H1 (cell line): ENCODE data around the gene CMSS1. TPM values are rescaled to one million over a fixed set of nuclear protein-coding genes. Genes with fewer than 3 reads are reported as not detected.

Experiments
- CTCF ChIA-PET: fragments of 300-600 bp; sonication (Branson Sonifier 250); formaldehyde crosslinking; loops from one replicate; lab custom pipeline; 2021; ENCODE audit not compliant: partially characterized antibody; lab: Charles Lee
- POLR2A ChIA-PET: fragments of 300-600 bp; sonication (Branson Sonifier 250); formaldehyde crosslinking; loops from one replicate; lab custom pipeline; 2021; ENCODE audit warnings: inconsistent platforms; ENCODE audit not compliant: partially characterized antibody; lab: Charles Lee
- DNase-seq, 2 experiments: peaks; one replicate each; pipeline versions ENCODE4 v3.0.0 to v3.0.0-alpha.2; 2010 to 2022; ENCODE audit warnings: low spot score in 2 of 2, low read depth in 1 of 2, mixed read lengths in 1 of 2
- FAIRE-seq: peaks from 2 replicates; lab custom pipeline; 2011; peaks lifted over from hg19 to GRCh38; lab: Jason Lieb, UNC
- H2AFZ ChIP-seq: 2 replicates; pipeline ENCODE4 v1.8.1; 2012; ENCODE audit warnings: low read length, inconsistent platforms
- H2AK5ac ChIP-seq: 2 replicates; pipeline ENCODE4 v1.6.1; 2013; ENCODE audit warnings: low read depth, low read length
- H2BK120ac ChIP-seq: replicated peaks from 2 replicates; pipeline ENCODE3; 2013; ENCODE audit warnings: low read depth, low read length, inconsistent platforms
- H2BK12ac ChIP-seq: 2 replicates; pipeline ENCODE4 v1.6.1; 2013; ENCODE audit warnings: low read depth, low read length
- H2BK15ac ChIP-seq: 2 replicates; pipeline ENCODE4 v1.6.1; 2013; ENCODE audit warnings: low read length
- H2BK20ac ChIP-seq: 2 replicates; pipeline ENCODE4 v1.6.1; 2013; ENCODE audit warnings: low read length
- H2BK5ac ChIP-seq: 2 replicates; pipeline ENCODE4 v1.6.1; 2013; ENCODE audit warnings: low read depth, low read length
- H3K14ac ChIP-seq: 2 replicates; pipeline ENCODE4 v1.6.1; 2013; ENCODE audit warnings: inconsistent platforms; ENCODE audit not compliant: insufficient read length
- H3K18ac ChIP-seq: 2 replicates; pipeline ENCODE4 v1.6.1; 2013; ENCODE audit warnings: low read length; ENCODE audit errors: extremely low read depth
- H3K23ac ChIP-seq: 2 replicates; pipeline ENCODE4 v1.6.1; 2013; ENCODE audit warnings: inconsistent platforms; ENCODE audit not compliant: insufficient read length
- H3K23me2 ChIP-seq: 2 replicates; pipeline ENCODE4 v1.6.1; 2013; ENCODE audit warnings: low read depth, low read length
- H3K27ac ChIP-seq: 2 replicates; pipeline ENCODE4 v1.6.1; 2011; ENCODE audit warnings: low read depth, low read length, inconsistent platforms
- H3K27me3 ChIP-seq, 4 experiments: replicated peaks in 1 of 4; 1 replicate in 1 of 4; 2 replicates in 3 of 4; pipeline versions ENCODE4 v1.6.1 to v1.8.1; 2011 to 2013; ENCODE audit warnings: low read length in 3 of 4, mild to moderate bottlenecking in 3 of 4, inconsistent platforms in 2 of 4, mixed read lengths in 2 of 4, moderate library complexity in 1 of 4; ENCODE audit not compliant: control insufficient read depth in 3 of 4, insufficient read depth in 3 of 4; ENCODE audit errors: extremely low read depth in 1 of 4
- H3K36me3 ChIP-seq, 4 experiments: 2 replicates each; pipeline versions ENCODE4 v1.6.1 to v1.8.1; 2011 to 2013; ENCODE audit warnings: mild to moderate bottlenecking in 4 of 4, low read length in 3 of 4, moderate library complexity in 2 of 4, control low read depth in 1 of 4, inconsistent platforms in 1 of 4; ENCODE audit not compliant: insufficient read depth in 4 of 4, control insufficient read depth in 2 of 4
- H3K4ac ChIP-seq: replicated peaks from 2 replicates; pipeline ENCODE3; 2013; ENCODE audit warnings: low read length, low read depth, mixed read lengths, inconsistent platforms; ENCODE audit not compliant: insufficient read length
- H3K4me1 ChIP-seq, 4 experiments: replicated peaks in 1 of 4; 1 replicate in 1 of 4; 2 replicates in 3 of 4; pipeline versions ENCODE4 v1.6.1 to v1.8.1; 2011 to 2013; ENCODE audit warnings: low read length in 3 of 4, inconsistent platforms in 2 of 4, mixed read lengths in 1 of 4; ENCODE audit not compliant: insufficient read depth in 4 of 4, control insufficient read depth in 3 of 4
- H3K4me2 ChIP-seq, 2 experiments: 2 replicates each; pipeline versions ENCODE4 v1.6.1 to v1.8.1; 2011 to 2013; ENCODE audit warnings: low read depth in 2 of 2, low read length in 2 of 2, control low read depth in 1 of 2, inconsistent platforms in 1 of 2, mild to moderate bottlenecking in 1 of 2; ENCODE audit not compliant: insufficient read depth in 1 of 2
- H3K4me3 ChIP-seq, 4 experiments: fragments of 200-600, 300-600 bp in 1 of 4; sonication (generic), shearing (Covaris generic), sonication (Bioruptor Twin) in 1 of 4; 2 replicates each; pipeline versions ENCODE4 v1.5.1 to v1.8.1; 2011 to 2016; ENCODE audit warnings: low read length in 4 of 4, low read depth in 3 of 4, control low read depth in 2 of 4, inconsistent platforms in 2 of 4, mild to moderate bottlenecking in 2 of 4, mixed read lengths in 1 of 4, moderate library complexity in 1 of 4; ENCODE audit not compliant: insufficient read depth in 2 of 4; ENCODE audit errors: extremely low read depth in 1 of 4
- H3K56ac ChIP-seq: replicated peaks from 2 replicates; pipeline ENCODE3; 2013; ENCODE audit warnings: low read depth, mild to moderate bottlenecking, mixed read lengths, low read length, inconsistent platforms; ENCODE audit not compliant: insufficient read length
- H3K79me1 ChIP-seq: 2 replicates; pipeline ENCODE4 v1.6.1; 2013; ENCODE audit warnings: low read depth, low read length, control low read depth
- H3K79me2 ChIP-seq, 2 experiments: 2 replicates each; pipeline versions ENCODE4 v1.6.1 to v1.8.1; 2012 to 2013; ENCODE audit warnings: low read length in 2 of 2, mild to moderate bottlenecking in 2 of 2, inconsistent platforms in 1 of 2; ENCODE audit not compliant: insufficient read depth in 2 of 2, control insufficient read depth in 1 of 2
- H3K9ac ChIP-seq, 4 experiments: replicated peaks in 1 of 4; 1 replicate in 1 of 4; 2 replicates in 3 of 4; pipeline versions ENCODE4 v1.6.1 to v1.8.1; 2011 to 2013; ENCODE audit warnings: low read depth in 3 of 4, low read length in 3 of 4, control low read depth in 2 of 4, mild to moderate bottlenecking in 2 of 4, moderate library complexity in 2 of 4, inconsistent platforms in 1 of 4; ENCODE audit errors: extremely low read depth in 1 of 4
- H3K9me3 ChIP-seq, 2 experiments: 2 replicates each; pipeline versions ENCODE4 v1.6.1 to v1.8.1; 2012 to 2013; ENCODE audit warnings: mild to moderate bottlenecking in 2 of 2, moderate library complexity in 2 of 2, control low read depth in 1 of 2, inconsistent platforms in 1 of 2, low read depth in 1 of 2, low read length in 1 of 2, mixed read lengths in 1 of 2; ENCODE audit not compliant: insufficient read depth in 2 of 2
- H4K20me1 ChIP-seq, 2 experiments: replicated peaks in 1 of 2; 2 replicates each; pipeline versions ENCODE3 to v1.8.1; 2011 to 2013; ENCODE audit warnings: inconsistent platforms in 2 of 2, low read length in 2 of 2, mild to moderate bottlenecking in 1 of 2; ENCODE audit not compliant: insufficient read depth in 2 of 2, control insufficient read depth in 1 of 2
- H4K5ac ChIP-seq: 2 replicates; pipeline ENCODE4 v1.6.1; 2013; ENCODE audit warnings: low read length, low read depth, mixed read lengths, inconsistent platforms; ENCODE audit not compliant: insufficient read length
- H4K8ac ChIP-seq: 2 replicates; pipeline ENCODE4 v1.8.0; 2013; ENCODE audit warnings: mild to moderate bottlenecking, moderate library complexity, low read length, inconsistent platforms; ENCODE audit not compliant: insufficient read depth; ENCODE audit errors: extremely low read depth
- H4K91ac ChIP-seq: replicated peaks from 2 replicates; pipeline ENCODE3; 2013; ENCODE audit warnings: low read length, mixed read lengths, inconsistent platforms; ENCODE audit not compliant: insufficient read length
- HDAC2 ChIP-seq, 2 experiments: fragments of 300-600 bp in 1 of 2; sonication (generic) in 1 of 2; IDR thresholded peaks; 2 replicates each; pipeline ENCODE4 v1.6.1; 2011 to 2012; ENCODE audit warnings: low read depth in 2 of 2, low read length in 2 of 2, mild to moderate bottlenecking in 2 of 2, moderate library complexity in 2 of 2, borderline replicate concordance in 1 of 2, inconsistent platforms in 1 of 2
- WGBS, 2 experiments: shearing (Covaris generic) in 1 of 2; methylation state at CpG; one replicate each; pipeline versions ENCODE4 v1.1.6 to v1.1.7; 2013 to 2015; ENCODE audit warnings: low lambda C conversion rate in 2 of 2, mixed read lengths in 2 of 2, inconsistent platforms in 1 of 2, low coverage in 1 of 2, missing lambda C conversion rate in 1 of 2; ENCODE audit not compliant: insufficient replicate concordance in 2 of 2, insufficient coverage in 1 of 2, insufficient read length in 1 of 2; ENCODE audit errors: extremely low coverage in 1 of 2, missing lambda C conversion rate in 1 of 2; 5-methylcytosine and 5-hydroxymethylcytosine counted together
- polyA plus RNA-seq, 7 experiments: library from polyadenylated mRNA; depleted of rRNA in 3 of 7; stranded (reverse) in 5 of 7; unstranded in 2 of 7; fragments of >200 nt in 5 of 7; fragments of 200-250 nt in 2 of 7; gene quantifications; 1 replicate in 5 of 7; 2 replicates in 1 of 7; 4 replicates in 1 of 7; pipeline versions ENCODE4 v1.2.1 to v1.2.3, GENCODE V29; 2011 to 2013; ENCODE audit warnings: missing spikeins in 2 of 7, mixed read lengths in 2 of 7
- total RNA-seq: library from RNA; stranded (reverse); fragmentation: NEBNext Ultra II Directional; extraction: Animal tissue kit (Norgen Biotek cat#: 25700); gene quantifications from 2 replicates; pipeline ENCODE4 v1.2.1, GENCODE V29; 2021

The CMSS1 gene
- total and polyA plus RNA-seq, 2 of the 8 experiments (the other 6 are each of a cell fraction or from before 2014, with no cell fraction given): 15.2 to 75.1 TPM

GRCh38 chr3:100027321-100027720 is 209.7 kb downstream of the CMSS1 start:
- POLR2A ChIA-PET: no interaction called here
- 85% methylated on average over 1 of the region's 1 CpG; no CpG with 5 or more reads in 1 of the 2 experiments for WGBS, 2 experiments
- no peak for TF ChIP-seq HDAC2 (IDR thresholded peaks at IDR 0.05; ENCODE audit: borderline replicate concordance in 1 of 2, low read depth in 2 of 2, low read length in 2 of 2)

More at GRCh38 chr3:100027321-100027720, 209.7 kb downstream of the CMSS1 start:
- Histone ChIP-seq H4K91ac (no peak overlapping the region), H3K79me1 (no peaks in the 10 kb centered on the region), H3K36me3 (no peaks in the 10 kb centered on the region), H2BK20ac (no peak overlapping the region), H3K4me1 (peaks cover 0 to 3% (median 0%) of the 10 kb centered on the region in 4 experiments; a peak in 2 of 7 replicates), H3K14ac (no peak overlapping the region), H2BK5ac (no peak overlapping the region), H3K4ac (no peak overlapping the region), H3K23me2 (no peaks in the 10 kb centered on the region), H3K56ac (no peak overlapping the region), H4K8ac (no peak overlapping the region), H3K9me3 (no peaks in the 10 kb centered on the region; a peak in 1 of 4 replicates), H3K79me2 (no peaks in the 10 kb centered on the region), H2AFZ (no peak overlapping the region), H4K5ac (no peak overlapping the region), H2AK5ac (no peak overlapping the region), H2BK12ac (no peak overlapping the region), H2BK15ac (no peak overlapping the region), H3K23ac (no peak overlapping the region), H3K9ac (no peak overlapping the region), H3K27me3 (no peaks in the 10 kb centered on the region), H4K20me1 (no peaks in the 10 kb centered on the region), H3K18ac (no peak overlapping the region), H3K4me3 (no peak overlapping the region), H3K27ac (no peak overlapping the region), H2BK120ac (no peak overlapping the region), H3K4me2 (no peak overlapping the region)
- DNase-seq (no peak), FAIRE-seq (no peak)
- CTCF ChIA-PET: interaction anchor here (2.5 kb wide), 1 partner anchor 42 kb away, joined by 6 read pairs; no protein-coding TSS in a partner anchor
